OCI-LY7 (cell line): ENCODE data around the gene SHROOM3. TPM values are rescaled to one million over a fixed set of nuclear protein-coding genes. Genes with fewer than 3 reads are reported as not detected.

Experiments used
- BruUV-seq: library from RNA; stranded (reverse); fragments of 400-500 nt; replicated peaks from 2 replicates; lab custom pipeline; 2021; lab: Mats Ljungman, UMichigan
- CTCF ChIA-PET: fragments of 300-600 bp; sonication (Branson Sonifier 250); formaldehyde crosslinking; loops from one replicate; lab custom pipeline; 2022; ENCODE audit warnings: antibody characterized with exemption; ENCODE audit not compliant: unreplicated experiment; lab: Charles Lee
- POLR2A ChIA-PET: fragments of 300-600 bp; sonication (Branson Sonifier 250); formaldehyde crosslinking; loops from one replicate; lab custom pipeline; 2022; ENCODE audit warnings: antibody characterized with exemption; lab: Charles Lee
- DNase-seq: peaks from one replicate; pipeline ENCODE4 v3.0.0-alpha.2; 2015; ENCODE audit warnings: low spot score
- H2AFZ ChIP-seq: fragments of 200-600 bp; sonication (generic), shearing (Covaris generic); 2 replicates; pipeline ENCODE4 v1.6.1; 2014; ENCODE audit warnings: mild to moderate bottlenecking, antibody characterized with exemption, low read length, moderate library complexity
- H3K27ac ChIP-seq: fragments of 200-600 bp; sonication (generic); 2 replicates; pipeline ENCODE4 v1.5.1; 2014; ENCODE audit warnings: mixed run types, low read depth, mild to moderate bottlenecking, moderate library complexity, low read length, inconsistent platforms; ENCODE audit not compliant: poor library complexity, severe bottlenecking
- H3K36me3 ChIP-seq: fragments of 200-600 bp; sonication (generic); 2 replicates; pipeline ENCODE4 v1.6.1; 2014; ENCODE audit warnings: mild to moderate bottlenecking, antibody characterized with exemption, low read length, moderate library complexity, mixed read lengths; ENCODE audit not compliant: insufficient read depth
- H3K4me1 ChIP-seq: fragments of 200-600 bp; sonication (generic); 2 replicates; pipeline ENCODE4 v1.5.1; 2014; ENCODE audit warnings: mild to moderate bottlenecking, low read length; ENCODE audit not compliant: insufficient read depth, poor library complexity, severe bottlenecking
- H3K4me2 ChIP-seq: fragments of 200-600 bp; sonication (generic); 2 replicates; pipeline ENCODE4 v1.6.1; 2014; ENCODE audit warnings: mild to moderate bottlenecking, low read length
- H3K4me3 ChIP-seq: fragments of 200-600 bp; sonication (generic); 2 replicates; pipeline ENCODE4 v1.5.1; 2014; ENCODE audit warnings: mild to moderate bottlenecking, low read depth, low read length; ENCODE audit not compliant: poor library complexity, severe bottlenecking
- H3K79me2 ChIP-seq: fragments of 200-600 bp; sonication (generic); 2 replicates; pipeline ENCODE4 v1.6.1; 2016; ENCODE audit warnings: low read depth, mild to moderate bottlenecking, low read length, moderate library complexity, mixed read lengths; ENCODE audit not compliant: insufficient read depth
- H3K9me2 ChIP-seq: fragments of 200-600 bp; sonication (generic); 2 replicates; pipeline ENCODE4 v1.6.1; 2016; ENCODE audit warnings: mild to moderate bottlenecking, low read length, mixed read lengths; ENCODE audit not compliant: insufficient read depth
- H3K9me3 ChIP-seq: fragments of 200-600 bp; sonication (generic); 2 replicates; pipeline ENCODE4 v1.6.1; 2014; ENCODE audit warnings: mild to moderate bottlenecking, mixed run types, low read length, mixed read lengths
- H4K20me1 ChIP-seq: fragments of 200-600 bp; sonication (generic); 2 replicates; pipeline ENCODE4 v1.6.1; 2014; ENCODE audit warnings: mild to moderate bottlenecking, antibody characterized with exemption, low read length, moderate library complexity, mixed read lengths; ENCODE audit not compliant: insufficient read depth
- EZH2phosphoT487 ChIP-seq: fragments of 200-600 bp; sonication (generic); IDR thresholded peaks from 2 replicates; pipeline ENCODE4 v1.6.1; 2018; ENCODE audit warnings: low read depth, borderline replicate concordance, mild to moderate bottlenecking, mixed run types, antibody characterized with exemption, low read length, moderate library complexity, mixed read lengths
- intact Hi-C: fragments of 100-400 bp; cut with micrococcal nuclease; formaldehyde crosslinking; loops from one replicate; pipeline ENCODE4 v1.10.0; 2022; ENCODE audit not compliant: unreplicated experiment
- total RNA-seq, 2 experiments: library from RNA; depleted of rRNA in 1 of 2; stranded (reverse); fragments of >200 nt in 1 of 2; shearing (Covaris generic) in 1 of 2; gene quantifications; 2 replicates each; pipeline ENCODE4 v1.2.3, GENCODE V29; 2014 to 2022
- TF ChIP-seq, protein P1 (sequence below): fragments of 200-600 bp; sonication (generic); conservative IDR thresholded peaks from 2 replicates; pipeline ENCODE4 v1.5.1; 2014; ENCODE audit warnings: mild to moderate bottlenecking, antibody characterized with exemption, low read length, moderate library complexity, mixed read lengths

SHROOM3 gene
- total RNA-seq, 2 experiments from 2014 or later = not detected

GRCh38 chr4:76594173-76594572, 159.1 kb downstream of the SHROOM3 start:
- Histone ChIP-seq H3K79me2 (no peaks in the 10 kb centered on the region), H3K27ac (no peak overlapping the region), H3K4me1 (no peaks in the 10 kb centered on the region), H3K4me3 (no peak overlapping the region), H3K36me3 (no peaks in the 10 kb centered on the region), H2AFZ (no peak overlapping the region), H3K9me2 (no peaks in the 10 kb centered on the region), H3K9me3 (no peaks in the 10 kb centered on the region), H4K20me1 (no peaks in the 10 kb centered on the region), H3K4me2 (no peak overlapping the region)
- DNase-seq = no peak
- ChIA-PET CTCF (interaction anchor here (1.0 kb wide), 1 partner anchor 25 kb away, joined by 3 read pairs; no protein-coding TSS in a partner anchor), POLR2A (no interaction called here)
- intact Hi-C loops = no loop called here
- TF ChIP-seq, protein P1, sequence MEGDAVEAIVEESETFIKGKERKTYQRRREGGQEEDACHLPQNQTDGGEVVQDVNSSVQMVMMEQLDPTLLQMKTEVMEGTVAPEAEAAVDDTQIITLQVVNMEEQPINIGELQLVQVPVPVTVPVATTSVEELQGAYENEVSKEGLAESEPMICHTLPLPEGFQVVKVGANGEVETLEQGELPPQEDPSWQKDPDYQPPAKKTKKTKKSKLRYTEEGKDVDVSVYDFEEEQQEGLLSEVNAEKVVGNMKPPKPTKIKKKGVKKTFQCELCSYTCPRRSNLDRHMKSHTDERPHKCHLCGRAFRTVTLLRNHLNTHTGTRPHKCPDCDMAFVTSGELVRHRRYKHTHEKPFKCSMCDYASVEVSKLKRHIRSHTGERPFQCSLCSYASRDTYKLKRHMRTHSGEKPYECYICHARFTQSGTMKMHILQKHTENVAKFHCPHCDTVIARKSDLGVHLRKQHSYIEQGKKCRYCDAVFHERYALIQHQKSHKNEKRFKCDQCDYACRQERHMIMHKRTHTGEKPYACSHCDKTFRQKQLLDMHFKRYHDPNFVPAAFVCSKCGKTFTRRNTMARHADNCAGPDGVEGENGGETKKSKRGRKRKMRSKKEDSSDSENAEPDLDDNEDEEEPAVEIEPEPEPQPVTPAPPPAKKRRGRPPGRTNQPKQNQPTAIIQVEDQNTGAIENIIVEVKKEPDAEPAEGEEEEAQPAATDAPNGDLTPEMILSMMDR = no peak
- TF ChIP-seq EZH2phosphoT487 = no peak
- no TSS peak for BruUV-seq

- intact Hi-C loops = no loop called here
- Histone ChIP-seq H3K36me3 (no peaks in the 10 kb centered on the region), H3K4me2 (no peak overlapping the region), H2AFZ (no peak overlapping the region), H3K9me2 (no peaks in the 10 kb centered on the region), H3K79me2 (no peaks in the 10 kb centered on the region), H3K4me3 (no peak overlapping the region), H3K4me1 (no peaks in the 10 kb centered on the region), H4K20me1 (no peaks in the 10 kb centered on the region), H3K9me3 (no peaks in the 10 kb centered on the region), H3K27ac (no peak overlapping the region)
- BruUV-seq = no TSS peak
- ChIA-PET POLR2A (interaction anchor here (0.6 kb wide), 1 partner anchor 55 kb away, joined by 5 read pairs; no protein-coding TSS in a partner anchor), CTCF (interaction anchor here (1.0 kb wide), 1 partner anchor 24 kb away, joined by 3 read pairs; no protein-coding TSS in a partner anchor)
- DNase-seq = no peak
- TF ChIP-seq EZH2phosphoT487 = no peak
- TF ChIP-seq, protein P1 = no peak
Measured at GRCh38 chr4:76595435-76595834, 160.4 kb downstream of the SHROOM3 start.

GRCh38 chr4:76596713-76597112, 161.7 kb downstream of the SHROOM3 start:
- no peaks in the 10 kb centered on the region for H3K4me1 ChIP-seq
- no peaks in the 10 kb centered on the region for H4K20me1 ChIP-seq
- intact Hi-C loops = no loop called here
- H3K9me3 ChIP-seq = no peaks in the 10 kb centered on the region
- no peak for TF ChIP-seq EZH2phosphoT487
- TF ChIP-seq, protein P1 = no peak
- POLR2A ChIA-PET = interaction anchor here (0.7 kb wide), 1 partner anchor 291 kb away, joined by 3 read pairs; no protein-coding TSS in a partner anchor
- no peaks in the 10 kb centered on the region for H3K9me2 ChIP-seq
- no peak overlapping the region for H3K4me2 ChIP-seq
- CTCF ChIA-PET = no interaction called here
- no TSS peak for BruUV-seq
- no peaks in the 10 kb centered on the region for H3K79me2 ChIP-seq
- no peak overlapping the region for H3K27ac ChIP-seq
- H3K36me3 ChIP-seq = no peaks in the 10 kb centered on the region
- H2AFZ ChIP-seq = no peak overlapping the region
- H3K4me3 ChIP-seq = no peak overlapping the region
- no peak for DNase-seq
